HG02588 (cell line): ENCODE measurements around the gene LY9.
A peak's percentile ranks its signal among the peaks of the same experiment; 100 is the strongest.

Source experiments
- ATAC-seq: cut with Tn5 transposase; IDR thresholded peaks from one replicate; pipeline ENCODE4 v1.9.1; 2021; ENCODE audit warnings: mild to moderate bottlenecking, moderate library complexity; ENCODE audit not compliant: unreplicated experiment

The LY9 gene

GRCh38 chr1:160795951-160796383 is at the start of gene LY9:
Gene LY9, plus strand, starts transcription at chr1:160796174. Its CDS starts 14 bp downstream, at chr1:160796188.
- ATAC-seq, result peak; percentile 83

GRCh38 chr1:160746836-160747500 is 49.0 kb upstream of the LY9 start:
- no peak for ATAC-seq

GRCh38 chr1:160747717-160748116 is 48.3 kb upstream of the LY9 start:
- no peak for ATAC-seq

GRCh38 chr1:160748181-160748877 is 47.6 kb upstream of the LY9 start:
- ATAC-seq, result no peak

GRCh38 chr1:160748878-160749269 is 47.1 kb upstream of the LY9 start:
- no peak for ATAC-seq

- ATAC-seq, result no peak
Measured at GRCh38 chr1:160750608-160751007, 45.4 kb upstream of the LY9 start.

- ATAC-seq, result no peak
Measured at GRCh38 chr1:160752406-160752805, 43.6 kb upstream of the LY9 start.

- no peak for ATAC-seq
Measured at GRCh38 chr1:160752924-160753323, 43.0 kb upstream of the LY9 start.

GRCh38 chr1:160753594-160753993 is 42.4 kb upstream of the LY9 start:
- ATAC-seq, result no peak

- ATAC-seq, result no peak
Measured at GRCh38 chr1:160755461-160755860, 40.5 kb upstream of the LY9 start.

GRCh38 chr1:160755911-160756848 is 39.8 kb upstream of the LY9 start:
- no peak for ATAC-seq

- ATAC-seq, result no peak
Measured at GRCh38 chr1:160756849-160757201, 39.1 kb upstream of the LY9 start.

GRCh38 chr1:160758521-160758920 is 37.5 kb upstream of the LY9 start:
- ATAC-seq, result no peak

GRCh38 chr1:160759740-160760139 is 36.2 kb upstream of the LY9 start:
- ATAC-seq, result no peak

GRCh38 chr1:160761046-160761445 is 34.9 kb upstream of the LY9 start:
- no peak for ATAC-seq

GRCh38 chr1:160761886-160762285 is 34.1 kb upstream of the LY9 start:
- ATAC-seq, result no peak

- ATAC-seq, result no peak
Measured at GRCh38 chr1:160763993-160764392, 32.0 kb upstream of the LY9 start.

- ATAC-seq, result peak; percentile 75
Measured at GRCh38 chr1:160767395-160768294, 28.3 kb upstream of the LY9 start.

- ATAC-seq, result peak; percentile 60
Measured at GRCh38 chr1:160768295-160768657, 27.7 kb upstream of the LY9 start.

GRCh38 chr1:160772331-160772730 is 23.6 kb upstream of the LY9 start:
- ATAC-seq, result no peak

- no peak for ATAC-seq
Measured at GRCh38 chr1:160773093-160773492, 22.9 kb upstream of the LY9 start.
